Measurements from ENCODE around the gene HSPG2.
"Not testable (repeated sequence)": the region's sequence is repeated elsewhere in the genome, so short reads cannot be mapped to it uniquely, and the experiment has no call there.

HSPG2 gene

GRCh38 chr1:21967216-21967615 is 30.1 kb upstream of the HSPG2 start:
- ATAC-seq; H3K27me3 Mint-ChIP-seq; DNase-seq; H3K27ac Mint-ChIP-seq; H3K4me1 Mint-ChIP-seq; H3K9me3 Mint-ChIP-seq; H3K4me3 Mint-ChIP-seq; H3K36me3 Mint-ChIP-seq (ENCODE audit: low read depth): not testable (repeated sequence)

DNA sequence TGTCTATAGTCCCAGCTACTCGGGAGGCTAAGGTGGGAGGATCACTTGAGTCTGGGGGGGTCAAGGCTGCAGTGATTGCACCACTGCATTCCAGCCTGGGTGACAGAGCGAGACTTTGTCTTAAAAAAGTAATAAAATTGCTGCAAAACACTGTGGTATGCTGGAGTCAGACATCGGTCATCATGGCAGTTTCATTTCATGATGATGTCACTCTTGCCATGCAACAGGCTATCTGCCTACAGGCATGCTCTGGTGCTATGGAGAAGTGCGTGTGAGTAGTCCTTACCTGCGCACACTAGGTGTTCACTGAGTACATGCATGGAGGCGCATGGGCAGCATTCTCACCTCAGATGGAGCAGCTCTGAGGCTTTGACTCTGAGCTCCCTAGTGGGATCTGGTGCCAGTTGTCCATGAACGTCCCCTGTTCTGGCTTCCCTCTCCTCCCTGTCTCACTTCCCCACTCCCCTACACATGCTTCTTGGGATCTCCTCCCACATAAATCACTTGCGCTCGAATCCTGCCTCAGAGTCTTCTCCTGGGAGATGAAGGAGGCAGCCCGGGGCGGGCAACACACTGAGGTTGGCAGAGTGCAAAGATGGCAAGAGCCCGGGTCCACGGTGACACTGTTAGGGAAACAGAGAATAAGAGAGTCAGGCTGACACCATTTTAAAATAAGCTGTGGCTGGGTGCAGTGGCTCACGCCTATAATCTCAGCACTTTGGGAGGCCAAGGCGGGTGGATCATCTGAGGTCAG is 29.3 kb upstream of the HSPG2 start:
- H3K4me1 Mint-ChIP-seq: peaks cover 3% of the 10 kb centered on the region
- DNase-seq: no peak
- no peak for ATAC-seq
- H3K9me3 Mint-ChIP-seq: no peaks in the 10 kb centered on the region
- no peaks in the 10 kb centered on the region for H3K27me3 Mint-ChIP-seq
- no peaks in the 10 kb centered on the region for H3K36me3 Mint-ChIP-seq (ENCODE audit: low read depth)
- H3K27ac Mint-ChIP-seq: no peak overlapping the region
- H3K4me3 Mint-ChIP-seq: no peak overlapping the region

DNA sequence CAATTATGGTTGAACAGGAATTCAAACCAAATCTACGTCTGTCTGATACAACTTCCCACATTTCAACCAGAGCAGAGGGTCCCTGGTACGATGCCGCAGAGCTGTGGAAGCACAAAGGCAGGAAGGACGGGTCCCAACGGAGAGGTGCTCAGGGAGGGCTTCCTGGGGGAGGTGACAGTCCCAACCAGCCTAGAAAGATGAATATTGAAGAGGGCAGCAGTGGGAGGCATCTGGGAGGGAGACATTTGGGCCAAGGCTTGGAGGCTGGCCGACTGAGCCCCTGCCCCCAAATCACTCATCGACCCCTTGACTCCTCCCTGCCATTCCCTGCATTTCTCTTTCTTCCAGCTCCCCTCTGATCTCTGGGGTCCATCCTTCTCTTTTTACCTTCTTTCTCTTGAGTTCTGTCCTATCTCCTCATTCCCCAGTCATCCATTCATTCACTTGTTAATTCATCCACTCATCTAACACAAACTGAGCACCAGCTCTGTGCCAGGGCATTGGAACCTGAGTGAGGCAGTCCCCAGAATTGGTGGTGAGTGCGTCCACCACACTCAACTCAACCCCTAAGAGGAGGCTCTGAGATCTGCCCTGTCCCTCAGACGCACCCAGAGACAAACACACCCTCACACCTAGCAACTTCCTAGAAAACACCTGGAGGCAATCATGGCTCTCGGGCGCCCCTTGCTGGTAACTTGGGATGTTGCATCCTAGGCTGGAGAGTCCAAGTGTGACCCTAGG is 26.5 kb upstream of the HSPG2 start:
- Mint-ChIP-seq H3K4me1 (peaks cover 3% of the 10 kb centered on the region), H3K36me3 (ENCODE audit: low read depth) (no peaks in the 10 kb centered on the region), H3K4me3 (no peak overlapping the region), H3K9me3 (no peaks in the 10 kb centered on the region), H3K27me3 (no peaks in the 10 kb centered on the region), H3K27ac (no peak overlapping the region)
- DNase-seq: peak; percentile 85
- ATAC-seq: peak; percentile 82

DNA sequence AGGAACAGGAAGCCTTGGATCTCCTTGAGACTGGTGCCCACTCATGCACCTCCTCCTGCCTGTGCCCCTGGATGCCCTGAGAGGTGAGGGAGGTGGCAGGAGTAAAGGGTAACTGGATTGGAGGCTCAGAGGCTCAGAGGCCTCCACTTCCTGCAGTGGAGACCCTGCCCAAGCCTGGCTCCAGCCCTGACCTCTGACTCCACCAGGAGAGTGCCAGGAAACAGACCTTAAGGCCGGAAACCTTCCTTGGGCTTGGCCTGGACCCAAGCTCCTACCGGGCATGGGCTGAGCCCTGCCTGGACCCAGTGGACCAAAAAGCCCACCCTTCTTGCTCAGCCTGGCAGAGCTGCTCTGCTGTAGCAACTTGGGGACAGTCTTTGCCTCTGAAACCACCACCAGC is 24.7 kb upstream of the HSPG2 start:
- H3K27me3 Mint-ChIP-seq: no peaks in the 10 kb centered on the region
- no peaks in the 10 kb centered on the region for H3K9me3 Mint-ChIP-seq
- no peak overlapping the region for H3K4me3 Mint-ChIP-seq
- ATAC-seq (no peak), DNase-seq (no peak)
- no peaks in the 10 kb centered on the region for H3K36me3 Mint-ChIP-seq (ENCODE audit: low read depth)
- H3K27ac Mint-ChIP-seq: no peak overlapping the region
- H3K4me1 Mint-ChIP-seq: peaks cover 21% of the 10 kb centered on the region

DNA sequence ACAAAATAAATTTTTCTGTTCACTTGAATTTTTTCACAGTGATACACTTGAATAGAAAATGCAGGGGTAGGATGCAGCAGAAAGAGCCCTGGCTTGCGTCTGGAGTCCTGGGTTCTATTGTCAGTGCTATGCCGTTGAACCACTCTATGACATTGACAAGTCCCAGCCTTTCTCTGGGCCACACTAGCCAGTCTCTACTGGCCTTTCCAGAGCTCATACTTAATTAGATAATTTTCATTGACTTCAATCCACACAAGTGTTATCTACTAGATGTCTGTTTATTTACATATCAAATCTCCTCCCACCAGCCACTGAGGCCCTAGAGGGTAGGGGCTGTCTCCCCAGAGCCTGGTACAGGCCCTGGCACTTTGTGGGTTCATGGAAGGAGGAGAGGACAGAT is 24.2 kb upstream of the HSPG2 start:
- Mint-ChIP-seq H3K9me3 (no peaks in the 10 kb centered on the region), H3K36me3 (ENCODE audit: low read depth) (no peaks in the 10 kb centered on the region), H3K4me3 (no peak overlapping the region), H3K4me1 (peaks cover 26% of the 10 kb centered on the region), H3K27ac (no peak overlapping the region), H3K27me3 (no peaks in the 10 kb centered on the region)
- DNase-seq (no peak), ATAC-seq (no peak)

DNA sequence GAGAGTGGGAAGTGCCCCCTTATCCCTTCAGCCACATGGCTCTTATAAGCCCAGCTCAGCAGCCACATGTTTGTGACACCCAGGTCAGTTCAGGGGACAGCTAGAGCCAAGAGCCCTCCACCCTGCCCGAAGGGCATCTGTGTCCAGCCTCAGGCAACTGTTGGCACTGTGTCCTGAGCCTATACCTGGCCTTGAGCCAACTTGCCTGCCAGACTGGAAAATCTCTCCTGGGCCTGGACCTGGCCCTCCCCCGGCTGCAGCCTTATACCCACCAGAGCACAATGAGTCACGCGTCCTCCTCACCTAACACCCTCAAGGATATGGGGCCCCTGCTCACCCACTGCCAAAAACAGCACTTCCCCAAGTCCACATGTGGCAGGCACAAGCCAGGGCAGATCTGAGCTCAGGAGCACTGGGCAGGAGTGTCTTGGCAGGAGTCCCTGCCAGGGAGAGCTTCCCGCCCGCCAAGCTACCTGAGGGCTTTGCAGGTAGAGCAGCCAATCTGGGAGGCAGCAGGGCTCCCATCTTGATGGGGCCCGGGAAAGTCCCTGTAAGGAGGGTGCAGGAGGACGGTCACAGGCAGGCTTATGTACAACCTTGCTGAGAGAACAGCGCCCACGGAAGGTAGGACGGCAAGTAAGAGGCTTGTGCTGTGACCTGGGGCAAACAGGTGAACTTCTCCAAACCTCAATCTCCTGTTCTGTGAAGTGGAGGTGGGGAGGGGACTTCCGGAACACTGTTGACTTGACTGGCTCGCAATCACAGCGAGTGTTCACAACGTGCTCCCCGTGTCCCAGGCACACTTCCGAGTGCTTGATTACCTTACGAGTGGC is 19.8 kb upstream of the HSPG2 start:
- DNase-seq: peak; percentile 49
- Mint-ChIP-seq H3K27ac (peak overlapping the region; percentile 91), H3K9me3 (no peaks in the 10 kb centered on the region), H3K27me3 (no peaks in the 10 kb centered on the region), H3K4me3 (peak overlapping the region; percentile 52), H3K36me3 (ENCODE audit: low read depth) (no peaks in the 10 kb centered on the region), H3K4me1 (peaks cover 28% of the 10 kb centered on the region)
- peak; percentile 91 for ATAC-seq

GRCh38 chr1:21955501-21956281 is 18.6 kb upstream of the HSPG2 start:
- Mint-ChIP-seq H3K9me3 (no peaks in the 10 kb centered on the region), H3K4me3 (no peak overlapping the region), H3K36me3 (ENCODE audit: low read depth) (no peaks in the 10 kb centered on the region), H3K27ac (no peak overlapping the region), H3K27me3 (no peaks in the 10 kb centered on the region), H3K4me1 (peaks cover 28% of the 10 kb centered on the region)
- DNase-seq (no peak), ATAC-seq (no peak)

DNA sequence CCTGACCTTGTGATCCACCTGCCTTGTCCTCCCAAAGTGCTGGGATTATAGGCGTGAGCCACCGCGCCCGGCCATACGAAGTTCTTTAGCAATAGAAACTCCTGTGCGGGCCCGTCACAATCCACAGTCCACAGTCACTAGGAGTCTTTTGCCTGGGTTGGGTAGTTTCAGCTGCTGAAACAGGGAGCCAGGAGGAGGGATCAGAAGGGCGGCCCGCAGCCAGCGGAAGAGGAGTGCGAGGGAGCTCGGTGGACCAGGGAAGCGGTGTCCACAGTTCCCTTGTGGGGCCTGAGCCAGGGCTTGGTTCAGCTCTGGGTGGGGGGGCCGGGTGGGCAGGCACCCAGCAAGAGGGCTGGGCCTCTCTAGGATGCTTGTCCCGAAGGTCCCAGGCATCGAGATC is 17.9 kb upstream of the HSPG2 start:
- ATAC-seq (no peak), DNase-seq (no peak)
- no peaks in the 10 kb centered on the region for H3K27me3 Mint-ChIP-seq
- no peaks in the 10 kb centered on the region for H3K36me3 Mint-ChIP-seq (ENCODE audit: low read depth)
- H3K9me3 Mint-ChIP-seq: no peaks in the 10 kb centered on the region
- peaks cover 28% of the 10 kb centered on the region for H3K4me1 Mint-ChIP-seq
- H3K4me3 Mint-ChIP-seq: no peak overlapping the region
- H3K27ac Mint-ChIP-seq: no peak overlapping the region

- no peak for ATAC-seq
- no peak for DNase-seq
- Mint-ChIP-seq H3K27ac (no peak overlapping the region), H3K36me3 (ENCODE audit: low read depth) (no peaks in the 10 kb centered on the region), H3K9me3 (no peaks in the 10 kb centered on the region), H3K27me3 (no peaks in the 10 kb centered on the region), H3K4me3 (no peak overlapping the region), H3K4me1 (peaks cover 23% of the 10 kb centered on the region)
These were observed 15.8 kb upstream of the HSPG2 start for GRCh38 chr1:21952786-21953520.

- H3K4me1 Mint-ChIP-seq: peaks cover 6% of the 10 kb centered on the region
These were observed 14.2 kb upstream of the HSPG2 start for GRCh38 chr1:21951226-21951870.

DNA sequence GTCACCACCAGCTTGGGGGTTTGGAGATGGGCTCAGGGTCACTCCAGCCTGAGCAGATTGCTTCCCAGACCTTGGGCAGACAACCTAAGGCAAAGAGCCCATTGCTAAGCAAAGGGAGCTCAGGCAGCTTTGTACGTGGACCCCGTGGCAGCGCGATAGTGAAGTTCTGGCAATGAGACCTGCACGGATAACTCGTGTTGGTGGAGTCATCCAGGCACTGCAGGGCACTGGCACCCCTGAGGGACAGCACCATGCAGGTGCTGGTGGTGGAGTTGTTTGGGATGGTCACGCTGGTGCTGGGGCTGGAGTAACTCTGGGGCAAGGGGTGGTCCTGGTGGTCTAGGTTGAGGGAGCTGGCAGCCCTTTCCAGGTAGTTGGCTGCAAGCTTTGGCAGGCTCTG is 13.6 kb upstream of the HSPG2 start:
- Mint-ChIP-seq H3K36me3 (ENCODE audit: low read depth) (no peaks in the 10 kb centered on the region), H3K27me3 (no peaks in the 10 kb centered on the region), H3K9me3 (no peaks in the 10 kb centered on the region), H3K4me3 (no peak overlapping the region), H3K4me1 (peaks cover 2% of the 10 kb centered on the region), H3K27ac (no peak overlapping the region)
- DNase-seq (no peak), ATAC-seq (no peak)

More at GRCh38 chr1:21951226-21951870, 14.2 kb upstream of the HSPG2 start:
- H3K9me3 Mint-ChIP-seq: no peaks in the 10 kb centered on the region
- no peak overlapping the region for H3K27ac Mint-ChIP-seq
- DNase-seq (no peak), ATAC-seq (no peak)
- no peaks in the 10 kb centered on the region for H3K36me3 Mint-ChIP-seq (ENCODE audit: low read depth)
- H3K27me3 Mint-ChIP-seq: no peaks in the 10 kb centered on the region
- no peak overlapping the region for H3K4me3 Mint-ChIP-seq

DNA sequence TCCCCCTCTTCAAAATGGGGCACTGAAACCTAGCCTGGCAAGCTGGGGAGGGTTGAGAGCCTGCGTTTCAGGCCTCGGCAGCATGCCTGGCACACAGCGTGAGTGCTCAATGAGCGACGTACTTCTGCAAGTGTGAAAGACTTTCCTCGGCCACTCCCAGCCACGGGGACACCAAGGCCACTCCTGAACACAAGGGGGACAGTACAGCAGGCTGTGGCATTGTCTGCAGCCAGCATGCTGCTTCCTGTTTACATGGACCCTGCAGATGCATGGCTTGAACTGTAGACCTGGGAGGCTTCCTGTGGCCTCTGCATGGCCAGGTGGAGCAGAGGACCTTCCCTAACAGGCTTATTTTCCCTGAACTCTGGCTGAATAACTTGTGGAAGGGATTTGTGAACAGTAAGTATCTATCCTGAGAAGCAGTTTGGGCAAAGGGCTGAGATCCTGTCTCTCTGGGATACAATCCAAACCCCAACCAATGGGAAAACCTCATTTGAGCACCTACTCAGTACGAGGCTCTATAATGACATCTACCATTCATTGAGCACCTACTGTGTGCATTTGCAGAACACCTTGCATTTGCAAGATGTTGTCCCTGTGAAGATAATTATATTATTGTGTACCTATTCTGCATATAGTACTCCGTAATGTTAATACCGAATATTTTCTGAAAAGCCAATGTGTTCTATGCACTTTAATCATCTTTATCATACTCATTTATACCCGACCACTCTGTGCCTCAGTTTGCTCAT is 9.9 kb upstream of the HSPG2 start:
- ATAC-seq (no peak), DNase-seq (no peak)
- Mint-ChIP-seq H3K27me3 (no peaks in the 10 kb centered on the region), H3K36me3 (ENCODE audit: low read depth) (no peaks in the 10 kb centered on the region), H3K27ac (no peak overlapping the region), H3K9me3 (no peaks in the 10 kb centered on the region), H3K4me3 (no peak overlapping the region), H3K4me1 (no peaks in the 10 kb centered on the region)

GRCh38 chr1:21944733-21945073 is 7.6 kb upstream of the HSPG2 start:
- ATAC-seq (no peak), DNase-seq (no peak)
- Mint-ChIP-seq H3K4me1 (no peaks in the 10 kb centered on the region), H3K4me3 (no peak overlapping the region), H3K36me3 (ENCODE audit: low read depth) (no peaks in the 10 kb centered on the region), H3K27ac (no peak overlapping the region), H3K27me3 (no peaks in the 10 kb centered on the region), H3K9me3 (no peaks in the 10 kb centered on the region)
